Adipose tissue (tissue), 3 donors: Measurements from ENCODE around the gene CEP44. TPM values are rescaled to one million over a fixed set of nuclear protein-coding genes. Genes with fewer than 3 reads are reported as not detected.
"Not testable (repeated sequence)": the region's sequence is repeated elsewhere in the genome, so short reads cannot be mapped to it uniquely, and the experiment has no call there.

ENCODE experiments used
- H3K27ac ChIP-seq: one replicate; pipeline ENCODE4 v1.5.1; 2013; ENCODE audit warnings: low read depth, low read length
- WGBS, 3 donors: extraction: QIAGEN DNeasy Blood & Tissue Kit; methylation state at CpG; one replicate each; pipeline ENCODE4 v1.1.7; 2013; 5-methylcytosine and 5-hydroxymethylcytosine counted together
- polyA plus RNA-seq, 3 donors: library from polyadenylated mRNA; stranded (reverse); fragments of 200-250 nt; gene quantifications; one replicate each; pipeline ENCODE4 v1.2.3, GENCODE V29; 2013
- donor health status: healthy with polysubstance abuse.
- donor health status: Bipolar disorder and iron deficiency.
- donor health status: healthy.

CEP44 gene
- polyA plus RNA-seq, 3 donors = 3.4 to 8.8 (median 4.5) TPM

DNA sequence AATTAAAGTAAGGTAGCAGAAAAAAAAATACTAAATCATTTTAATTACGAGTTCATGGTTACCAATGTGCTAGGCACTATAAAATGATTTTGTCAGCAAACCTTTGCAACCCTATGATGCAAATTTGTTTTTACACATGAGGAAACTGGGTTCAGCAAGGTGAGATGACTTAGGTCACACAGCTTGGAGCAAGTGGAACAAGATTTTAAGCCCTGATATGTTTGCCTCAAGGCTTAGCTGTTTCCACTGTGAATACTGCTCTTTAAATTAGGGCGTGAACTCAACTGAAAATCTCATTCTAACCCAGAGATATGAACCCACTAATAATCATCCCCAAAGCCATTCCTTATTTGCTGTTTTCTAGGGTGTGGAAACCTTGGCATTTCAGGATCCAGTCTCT, 86.3 kb downstream of the CEP44 start:
- WGBS, 3 donors = 64 to 89% (median 85%) methylated on average over 2 of the region's 2 CpGs
- no peak overlapping the region for H3K27ac ChIP-seq

DNA sequence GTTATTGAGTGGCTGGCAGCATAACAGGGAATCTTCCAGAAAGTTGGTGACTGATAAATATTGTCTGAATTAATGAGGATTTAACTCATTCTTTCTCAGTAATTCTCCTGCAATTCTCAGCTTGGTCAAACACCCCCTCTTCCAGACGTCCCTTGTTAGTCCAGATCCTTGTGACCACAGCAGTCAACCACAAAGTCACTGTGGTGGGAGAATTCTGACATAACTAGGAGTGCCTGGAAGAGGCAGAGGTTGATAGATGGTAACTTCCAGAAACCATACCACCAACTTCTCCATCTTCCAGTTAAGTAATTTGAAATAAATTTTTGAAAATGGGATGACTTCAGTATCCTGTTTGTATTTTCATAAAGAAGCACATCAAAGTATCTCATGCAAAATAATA, 90.1 kb downstream of the CEP44 start:
- 40 to 88% (median 53%) methylated on average over 1 of the region's 1 CpG for WGBS, 3 donors
- no peak overlapping the region for H3K27ac ChIP-seq

DNA sequence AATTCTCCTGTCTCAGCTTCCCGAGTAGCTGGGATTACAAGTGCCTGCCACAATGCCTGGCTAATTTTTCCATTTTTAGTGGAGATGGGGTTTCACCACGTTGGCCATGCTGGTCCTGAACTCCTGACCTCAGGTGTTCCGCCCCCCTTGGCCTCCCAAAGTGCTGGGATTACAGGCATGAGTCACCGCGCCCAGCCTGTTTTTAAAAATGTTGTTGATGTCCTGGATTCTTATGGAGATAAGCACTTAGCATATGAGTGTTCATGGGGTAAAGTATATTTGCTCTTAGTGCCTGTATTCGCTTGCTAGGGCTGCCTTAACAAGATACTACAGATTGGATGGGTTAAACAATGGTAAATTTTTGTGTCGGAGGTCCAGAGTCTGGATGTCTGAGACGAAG, 91.7 kb downstream of the CEP44 start:
- H3K27ac ChIP-seq = no peak overlapping the region
- WGBS, 3 donors = 83 to 87% (median 86%) methylated on average over 8 of the region's 8 CpGs

DNA sequence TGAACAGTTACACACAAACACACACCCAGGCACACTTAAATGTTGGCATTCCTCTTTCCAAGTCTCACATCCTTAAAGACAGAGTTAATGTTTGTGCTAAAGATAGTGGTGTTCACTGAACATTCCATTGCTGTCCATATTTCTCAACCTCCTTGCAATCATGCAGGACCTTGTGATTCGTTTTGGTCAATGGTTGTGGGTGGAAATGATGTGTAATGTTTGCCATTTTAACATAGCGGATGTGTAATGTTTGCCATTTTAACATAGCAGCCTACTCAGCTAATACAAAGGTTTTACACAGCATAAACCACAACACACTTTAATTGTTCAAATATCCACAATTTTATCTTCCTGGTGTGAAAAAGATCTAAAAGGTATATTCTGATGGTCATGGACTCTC, 93.9 kb downstream of the CEP44 start:
- 61 to 81% (median 74%) methylated on average over 2 of the region's 2 CpGs for WGBS, 3 donors
- H3K27ac ChIP-seq = no peak overlapping the region

DNA sequence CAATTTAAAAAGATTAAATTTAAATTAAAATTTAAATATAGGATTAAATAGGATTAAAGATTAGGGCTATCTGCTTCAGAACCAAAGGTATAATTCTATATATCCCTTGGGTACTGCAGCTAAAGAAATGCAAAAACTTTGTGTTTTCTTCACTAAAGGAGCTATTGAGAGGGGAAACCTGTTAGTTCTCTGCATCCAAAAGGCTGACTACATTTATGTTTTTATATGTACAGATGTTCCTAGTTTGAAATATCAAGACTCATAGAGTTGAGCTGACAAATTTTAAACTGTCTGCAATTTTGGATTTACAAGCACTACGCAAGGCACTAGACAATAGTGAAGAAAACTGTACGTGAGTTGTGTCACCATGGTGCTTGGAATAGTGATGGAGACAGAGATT, 95.2 kb downstream of the CEP44 start:
- WGBS, 3 donors = 89 to 96% (median 91%) methylated on average over 2 of the region's 2 CpGs
- H3K27ac ChIP-seq = no peak overlapping the region

DNA sequence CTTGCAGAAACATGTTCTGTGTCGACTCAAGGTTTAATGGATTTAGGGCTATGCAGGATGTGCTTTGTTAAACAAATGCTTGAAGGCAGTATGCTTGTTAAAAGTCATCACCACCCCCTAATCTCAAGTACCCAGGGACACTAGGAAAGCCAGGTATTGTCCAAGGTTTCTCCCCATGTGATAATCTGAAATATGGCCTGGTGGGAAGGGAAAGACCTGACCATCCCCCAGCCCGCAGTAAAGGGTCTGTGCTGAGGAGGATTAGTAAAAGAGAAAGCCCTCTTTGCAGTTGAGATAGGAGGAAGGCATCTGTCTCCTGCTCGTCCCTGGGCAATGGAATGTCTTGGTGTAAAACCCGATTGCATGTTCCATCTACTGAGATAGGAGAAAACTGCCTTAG, 96.5 kb downstream of the CEP44 start:
- 71 to 76% (median 74%) methylated on average over 4 of the region's 4 CpGs for WGBS, 3 donors
- H3K27ac ChIP-seq = not testable (repeated sequence)

DNA sequence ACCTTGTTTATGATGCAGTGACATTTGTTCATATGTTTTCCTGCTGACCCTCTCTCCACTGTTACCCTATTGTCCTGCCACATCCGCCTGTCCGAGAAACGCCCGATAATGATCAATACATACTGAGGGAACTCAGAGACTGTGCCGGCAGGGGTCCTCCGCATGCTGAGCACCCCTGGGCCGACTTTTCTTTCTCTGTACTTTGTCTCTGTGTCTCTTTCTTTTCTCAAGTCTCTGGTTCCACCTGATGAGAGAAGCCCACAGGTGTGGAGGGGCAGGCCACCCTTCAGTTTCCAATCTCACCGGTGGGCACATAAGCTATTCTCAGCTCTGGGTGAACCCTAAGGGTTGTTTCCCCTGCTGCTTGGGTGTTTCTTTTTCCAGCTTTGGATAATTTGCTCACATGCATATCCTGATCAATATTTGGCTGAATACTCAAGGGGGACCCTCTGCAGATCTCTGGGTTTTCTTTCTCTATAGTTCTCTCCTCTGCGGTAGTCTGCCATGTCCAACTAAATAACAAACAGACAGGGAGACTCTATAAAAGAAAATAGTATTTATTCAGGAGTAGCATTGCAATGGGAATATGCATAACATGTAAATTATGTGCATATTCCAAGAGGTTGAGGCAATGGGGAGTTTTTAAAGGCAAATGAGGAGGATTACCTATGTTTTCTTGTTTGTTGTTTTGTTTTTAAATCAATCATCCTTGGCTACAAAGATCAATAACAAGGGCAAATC, 97.2 kb downstream of the CEP44 start:
- 80 to 86% (median 84%) methylated on average over 9 of the region's 9 CpGs for WGBS, 3 donors
- no peak overlapping the region for H3K27ac ChIP-seq

DNA sequence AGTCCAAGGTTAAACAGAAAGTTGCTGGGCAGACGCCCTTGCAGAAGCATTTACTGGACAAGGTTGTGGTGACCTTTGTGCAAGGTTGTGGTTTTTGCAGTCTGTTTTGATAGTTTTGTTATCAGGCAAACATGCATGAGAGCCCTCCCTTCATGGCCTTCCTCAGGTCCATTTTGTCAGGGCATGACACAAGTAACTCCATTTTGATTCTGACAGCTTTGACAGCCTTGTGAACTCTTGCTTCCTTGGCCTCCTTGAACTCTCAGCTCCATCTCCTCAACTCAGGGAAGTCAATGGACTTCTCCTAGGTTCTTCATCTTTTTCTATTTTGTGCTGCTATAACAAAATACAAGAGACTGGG, 97.7 kb downstream of the CEP44 start:
- H3K27ac ChIP-seq = no peak overlapping the region
- WGBS, 3 donors = 23 to 70% (median 38%) methylated on average over 1 of the region's 1 CpG

Other genes starting within 250 kb of the CEP44 start
- 10 to 100 TPM; 10.7 to 30.7 (median 16.2) TPM for gene FBXO8, start 244 bp upstream of the CEP44 start, polyA plus RNA-seq
- gene HPGD, start 238.6 kb downstream of the CEP44 start, polyA plus RNA-seq = 10 to 100 TPM in 2 of 3 donors, under 1 TPM in 1; 0.52 to 10.7 (median 10.2) TPM